GM21528 (cell line): ENCODE measurements around the gene PTPMT1.
A peak's percentile ranks its signal among the peaks of the same experiment; 100 is the strongest.
"Not testable (repeated sequence)": the region's sequence is repeated elsewhere in the genome, so short reads cannot be mapped to it uniquely, and the experiment has no call there.

Source experiments
- ATAC-seq: cut with Tn5 transposase; IDR thresholded peaks from one replicate; pipeline ENCODE4 v1.9.1; 2021; ENCODE audit warnings: mild to moderate bottlenecking, moderate library complexity; ENCODE audit not compliant: unreplicated experiment, low FRiP score

The PTPMT1 gene

DNA sequence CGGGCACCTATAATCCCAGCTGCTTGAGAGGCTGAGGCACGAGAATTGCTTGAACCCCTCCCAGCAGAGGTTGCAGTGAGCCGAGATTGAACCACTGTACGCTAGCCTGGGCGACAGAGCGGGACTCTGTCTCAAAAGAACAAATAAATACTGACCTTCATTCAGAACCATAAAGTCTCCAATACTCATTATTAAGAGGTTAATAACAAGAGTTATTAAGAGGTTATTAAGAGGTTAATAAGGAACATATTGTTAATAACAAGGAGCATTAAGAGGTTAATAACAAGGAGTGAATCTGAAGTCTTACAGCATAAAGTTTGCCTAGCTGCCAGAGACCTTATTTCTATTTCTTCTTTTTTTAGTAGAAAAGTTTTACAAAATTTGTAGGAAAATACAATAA lies 20.1 kb upstream of the PTPMT1 start:
- ATAC-seq, result no peak

DNA sequence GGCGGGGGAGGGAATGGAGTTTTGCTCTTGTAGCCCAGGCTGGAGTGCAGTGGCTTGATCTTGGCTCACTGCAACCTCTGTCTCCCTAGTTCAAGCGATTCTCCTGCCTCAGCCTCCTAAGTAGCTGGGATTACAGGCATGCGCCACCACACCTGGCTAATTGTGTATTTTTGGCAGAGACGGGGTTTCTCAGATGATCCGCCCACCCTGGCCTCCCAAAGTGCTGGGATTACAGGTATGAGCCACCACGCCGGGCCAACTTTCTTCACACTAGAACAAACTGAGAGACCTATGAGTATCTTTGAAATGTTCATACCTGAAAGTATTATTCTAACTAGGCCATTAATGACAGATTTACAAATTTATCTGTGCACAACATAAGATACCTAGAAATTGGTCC lies 19.1 kb upstream of the PTPMT1 start:
- not testable (repeated sequence) for ATAC-seq

DNA sequence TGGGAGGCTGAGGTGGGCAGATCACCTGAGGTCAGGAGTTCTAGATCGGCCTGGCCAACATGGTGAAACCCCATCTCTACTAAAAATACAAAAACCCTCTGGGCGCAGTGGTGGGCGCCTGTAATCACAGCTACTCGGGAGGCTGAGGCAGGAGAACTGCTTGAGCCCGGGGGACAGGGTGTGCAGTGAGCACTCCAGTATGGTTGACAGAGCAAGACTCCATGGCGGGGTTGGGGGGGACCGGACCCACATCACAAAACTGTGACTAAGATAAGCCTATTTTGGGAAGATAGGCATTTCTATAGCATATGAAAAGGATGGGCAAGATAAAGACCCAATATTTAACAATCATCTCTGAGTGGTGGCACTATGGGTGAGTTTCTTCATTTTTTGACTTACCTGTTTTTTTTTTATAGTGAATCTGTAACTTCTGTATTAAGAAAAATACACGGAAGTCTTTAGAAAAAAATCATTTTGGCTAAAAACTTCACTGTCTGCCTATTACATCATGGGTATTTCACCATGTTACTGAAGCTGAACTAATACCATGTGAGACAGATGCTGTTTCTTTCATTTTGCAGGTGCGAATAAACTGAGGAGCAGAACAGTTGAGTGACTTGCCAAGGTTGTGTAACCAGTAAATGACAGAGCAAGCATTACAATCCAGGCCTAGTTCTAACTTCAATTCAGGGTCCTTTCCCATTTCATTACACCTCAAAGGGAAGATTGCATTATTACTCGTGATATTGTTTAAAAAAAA lies 14.9 kb upstream of the PTPMT1 start:
- ATAC-seq, result no peak

DNA sequence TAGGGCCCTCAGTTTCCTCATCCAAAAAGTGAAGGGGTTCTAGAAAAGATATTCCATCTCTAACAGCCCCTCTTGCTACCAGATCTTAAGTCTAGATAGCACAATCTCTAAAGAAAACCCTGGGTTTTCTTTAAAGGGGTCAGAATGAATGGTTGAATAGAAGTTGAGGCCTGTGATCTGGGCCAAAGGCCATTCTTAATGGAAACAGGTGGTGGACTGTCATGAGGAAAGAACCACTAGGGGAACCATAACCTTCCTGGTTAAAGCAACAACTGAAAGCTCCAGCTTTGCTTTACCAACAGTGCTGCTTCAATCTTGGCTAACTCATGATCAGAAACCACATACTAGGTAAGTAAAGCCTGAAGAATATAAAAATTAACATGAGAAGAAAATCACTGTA lies 14.3 kb upstream of the PTPMT1 start:
- no peak for ATAC-seq

DNA sequence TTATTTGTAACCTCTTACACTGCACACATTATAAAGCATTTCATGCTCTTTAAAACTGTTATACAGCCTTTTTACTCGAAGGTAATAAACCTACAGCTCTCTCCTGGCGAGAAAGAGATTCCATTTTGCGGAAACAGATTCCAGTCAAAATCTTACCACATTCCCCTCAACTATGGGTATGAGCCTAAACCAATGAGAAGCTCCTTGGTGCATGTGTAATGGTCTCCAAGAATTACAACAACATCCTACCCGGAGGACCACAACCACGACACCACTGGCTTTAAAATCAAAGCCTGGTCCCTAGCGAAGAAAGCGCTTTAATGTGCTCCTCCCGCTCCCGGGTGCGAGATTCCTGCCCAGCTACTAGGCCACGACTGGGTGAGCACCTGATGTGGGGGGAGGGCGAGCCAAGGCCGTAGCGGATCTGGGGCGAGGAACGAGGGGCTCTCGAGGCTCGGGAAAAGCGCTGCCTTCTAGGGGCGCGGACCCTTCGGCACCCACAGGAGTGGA lies 13.3 kb upstream of the PTPMT1 start:
- ATAC-seq, result peak; percentile 11

DNA sequence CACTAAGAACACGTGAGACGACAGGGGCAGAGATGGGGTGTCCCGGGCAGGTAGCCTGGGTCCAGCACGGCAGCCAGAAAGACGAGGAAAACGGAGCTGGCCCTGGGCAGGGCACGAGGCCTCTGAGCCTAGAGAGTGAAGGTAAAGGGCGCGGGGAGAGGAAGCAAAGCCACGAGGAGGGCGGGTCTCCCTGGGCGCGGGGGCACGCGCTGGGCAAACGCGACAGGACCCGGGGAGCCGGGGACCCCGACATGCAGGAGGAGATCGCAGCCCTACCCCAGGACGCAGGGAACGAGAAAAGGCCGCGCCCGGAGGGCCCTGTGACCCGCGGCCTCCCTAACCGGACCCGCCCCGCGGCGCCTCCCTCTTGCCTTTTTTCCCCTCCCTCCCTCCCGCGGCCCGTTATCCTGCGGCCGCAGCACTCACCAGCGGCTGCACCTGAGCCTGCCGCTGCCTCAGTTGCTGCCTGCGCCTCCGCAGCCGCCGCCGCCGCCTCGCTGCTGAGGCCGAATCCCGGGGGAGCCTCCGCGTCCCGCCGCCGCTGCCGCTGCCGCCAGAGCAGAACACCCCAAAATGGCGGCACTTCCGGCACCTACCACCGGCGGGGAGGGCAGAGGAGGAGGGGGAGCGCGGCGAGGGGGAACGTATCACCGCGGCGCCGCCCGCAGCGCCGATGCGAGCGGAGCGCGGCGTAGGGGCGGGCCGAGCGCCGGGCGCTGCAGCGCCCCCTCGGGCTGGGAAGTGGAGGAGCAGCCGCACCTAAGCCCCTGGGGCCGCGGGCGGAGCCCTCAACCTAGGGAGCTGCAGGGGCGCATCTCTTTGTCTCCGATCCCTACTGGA lies 12.6 kb upstream of the PTPMT1 start, which contains the start of gene CELF1:
Gene CELF1 (minus strand): TSS at position 567 of the 840 bp plus-strand sequence. CDS start 53,609 bp downstream, outside the sequence.
- ATAC-seq, result peak; percentile 87

DNA sequence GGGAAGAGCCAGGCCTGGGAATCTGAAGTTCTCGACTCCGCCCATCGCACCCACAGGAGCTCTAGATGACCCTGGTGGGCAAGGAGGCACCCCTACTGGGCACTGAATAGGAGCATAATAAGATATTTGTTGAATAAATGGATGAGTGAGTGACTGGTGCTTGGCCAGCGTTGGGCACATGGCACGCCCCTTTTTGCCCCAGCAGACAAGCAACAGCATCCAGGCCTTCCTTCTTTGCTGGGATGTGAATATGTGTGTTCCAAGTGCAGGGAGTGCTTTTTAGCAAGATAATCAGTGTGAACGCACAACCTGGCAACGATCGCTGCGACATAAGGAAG lies 12.0 kb upstream of the PTPMT1 start:
- ATAC-seq, result peak; percentile 41

DNA sequence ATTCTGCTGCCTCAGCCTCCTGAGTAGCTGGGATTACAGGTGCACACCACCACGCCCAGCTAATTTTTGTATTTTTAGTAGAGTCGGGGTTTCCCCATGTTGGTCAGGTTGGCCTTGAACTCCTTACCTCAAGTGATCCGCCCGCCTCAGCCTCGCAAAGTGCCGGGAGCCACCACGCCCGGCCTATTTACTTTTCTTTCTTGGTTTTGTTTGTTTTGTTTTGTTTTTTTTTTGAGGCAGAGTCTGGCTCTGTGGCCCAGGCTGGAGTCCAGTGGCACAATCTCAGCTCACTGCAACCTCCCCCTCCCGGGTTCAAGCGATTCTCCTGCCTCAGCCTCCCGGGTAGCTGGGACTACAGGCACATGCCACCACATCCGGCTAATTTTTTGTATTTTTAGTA lies 8.4 kb upstream of the PTPMT1 start:
- not testable (repeated sequence) for ATAC-seq

DNA sequence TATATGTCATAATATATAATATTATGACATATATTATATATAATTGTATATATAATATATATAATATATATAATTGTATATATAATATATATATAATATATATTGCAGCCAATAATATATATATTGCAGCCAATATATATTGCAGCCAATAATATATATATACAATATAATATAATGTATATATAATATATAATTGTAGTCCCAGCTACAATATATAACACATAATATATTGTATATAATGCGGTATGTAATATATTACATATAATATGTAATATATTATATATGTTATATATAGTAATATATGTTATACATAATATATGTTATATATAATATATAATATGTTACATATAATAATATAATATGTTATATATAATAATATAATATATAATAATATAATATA lies 6.7 kb upstream of the PTPMT1 start:
- ATAC-seq, result no peak

DNA sequence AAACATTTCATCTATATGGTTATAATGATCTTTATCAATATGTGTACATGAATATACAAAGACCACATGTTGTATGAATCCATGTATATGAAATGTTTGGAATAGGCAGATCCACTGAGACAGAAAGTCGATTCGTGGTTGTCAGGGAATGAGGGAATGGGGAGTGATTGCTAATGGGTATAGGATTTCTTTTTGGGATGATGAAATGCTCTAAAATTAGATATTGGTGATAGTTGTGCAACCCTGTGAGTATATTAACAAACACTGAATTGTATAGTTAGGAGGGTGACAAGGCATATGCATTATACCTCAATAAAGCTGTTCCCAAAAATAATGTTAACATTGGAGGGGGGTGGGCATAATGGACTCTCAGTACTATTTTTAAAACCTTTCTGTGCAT lies 5.0 kb upstream of the PTPMT1 start:
- ATAC-seq, result no peak

DNA sequence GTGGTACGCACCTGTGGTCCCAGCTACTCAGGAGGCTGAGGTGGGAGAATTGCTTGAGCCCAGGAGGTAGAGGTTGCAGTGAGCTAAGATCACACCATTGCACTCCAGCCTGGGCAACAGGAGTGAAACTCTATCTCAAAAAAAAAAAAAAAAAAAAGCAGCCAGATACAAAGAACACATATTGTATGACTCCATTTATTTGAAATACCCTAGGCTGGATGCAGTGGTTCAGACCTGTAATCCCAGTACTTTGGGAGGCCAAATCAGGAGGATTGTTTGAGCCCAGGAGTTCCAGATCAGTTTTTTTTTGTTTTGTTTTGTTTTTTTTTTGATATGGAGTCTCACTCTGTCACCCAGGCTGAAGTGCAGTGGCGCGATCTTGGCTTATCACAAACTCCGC lies 3.0 kb upstream of the PTPMT1 start:
- ATAC-seq, result not testable (repeated sequence)

DNA sequence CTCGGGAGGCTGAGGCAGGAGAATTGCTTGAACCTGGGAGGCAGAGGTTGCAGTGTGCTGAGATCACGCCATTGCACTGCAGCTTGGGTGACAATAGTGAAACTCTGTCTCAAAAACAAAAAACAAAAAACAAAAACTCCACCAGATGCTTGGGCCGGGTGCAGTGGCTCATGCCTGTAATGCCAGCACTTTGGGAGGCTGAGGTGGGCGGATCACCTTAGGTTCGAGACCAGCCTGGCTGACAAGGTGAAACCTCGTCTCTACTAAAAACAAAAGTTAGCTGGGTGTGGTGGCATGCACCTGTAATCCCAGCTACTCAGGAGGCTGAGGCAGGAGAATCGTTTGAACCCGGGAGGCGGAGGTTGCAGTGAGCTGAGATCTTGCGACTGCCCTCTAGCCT lies 1.0 kb upstream of the PTPMT1 start:
- not testable (repeated sequence) for ATAC-seq

DNA sequence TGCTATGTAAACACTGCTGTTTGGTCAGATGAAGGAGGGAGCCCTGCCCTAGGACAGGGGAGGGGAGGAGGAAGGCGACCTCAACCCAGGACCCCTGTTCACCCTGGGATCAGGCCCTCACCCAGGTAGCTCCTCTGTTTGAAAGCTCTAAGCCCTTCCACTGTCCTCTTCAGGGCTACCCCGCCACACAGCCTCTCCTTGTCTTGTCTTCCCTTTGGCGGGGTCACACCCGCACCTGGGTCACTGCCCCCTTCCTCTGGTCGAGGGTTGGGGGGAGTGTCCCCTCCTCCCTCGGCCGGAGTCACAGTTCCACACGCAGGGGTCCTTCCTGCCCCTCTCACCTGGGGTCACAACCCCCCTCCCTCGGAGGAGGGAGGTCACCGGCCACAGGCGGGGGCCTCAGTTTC lies 463 bp upstream of the PTPMT1 start:
- peak; percentile 25 for ATAC-seq

DNA sequence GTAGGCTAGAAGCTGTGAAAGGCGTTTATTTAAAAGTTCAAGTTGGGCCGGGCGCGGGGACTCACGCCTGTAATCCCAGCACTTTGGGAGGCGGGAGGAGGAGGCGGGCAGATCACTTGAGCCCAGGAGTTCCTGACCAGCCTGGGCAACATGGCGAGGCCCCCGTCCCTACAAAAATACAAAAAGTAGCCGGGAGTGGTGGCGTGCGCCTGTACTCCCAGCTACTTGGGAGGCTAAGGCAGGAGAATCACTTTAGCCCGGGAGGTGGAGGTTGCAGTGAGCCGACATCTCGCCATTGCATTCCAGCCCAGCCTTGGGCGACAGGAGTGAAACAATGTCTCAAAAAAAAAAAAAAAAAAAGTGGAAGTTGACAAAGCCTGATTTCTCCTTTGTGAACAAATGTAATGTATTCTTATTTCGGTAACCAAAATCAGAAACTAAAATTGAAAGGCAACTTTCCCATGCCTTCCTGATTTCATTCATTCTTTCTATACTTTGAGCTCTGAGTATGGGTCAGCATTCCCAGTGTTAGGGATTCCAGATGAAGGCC lies 825 bp downstream of the PTPMT1 start:
- peak; percentile 9 for ATAC-seq

DNA sequence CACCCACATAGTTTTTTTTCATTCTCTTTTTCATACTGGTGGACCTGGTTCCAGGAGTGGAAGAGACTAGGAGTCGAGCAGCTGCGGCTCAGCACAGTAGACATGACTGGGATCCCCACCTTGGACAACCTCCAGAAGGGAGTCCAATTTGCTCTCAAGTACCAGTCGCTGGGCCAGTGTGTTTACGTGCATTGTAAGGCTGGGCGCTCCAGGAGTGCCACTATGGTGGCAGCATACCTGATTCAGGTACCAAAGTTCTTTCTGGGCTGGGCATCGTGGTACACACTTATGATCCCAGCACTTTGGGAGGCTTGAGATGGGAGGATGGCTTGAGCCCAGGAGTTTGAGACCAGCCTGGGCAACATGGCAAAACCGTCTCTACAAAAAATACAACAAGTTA lies 4.2 kb downstream of the PTPMT1 start:
- no peak for ATAC-seq

DNA sequence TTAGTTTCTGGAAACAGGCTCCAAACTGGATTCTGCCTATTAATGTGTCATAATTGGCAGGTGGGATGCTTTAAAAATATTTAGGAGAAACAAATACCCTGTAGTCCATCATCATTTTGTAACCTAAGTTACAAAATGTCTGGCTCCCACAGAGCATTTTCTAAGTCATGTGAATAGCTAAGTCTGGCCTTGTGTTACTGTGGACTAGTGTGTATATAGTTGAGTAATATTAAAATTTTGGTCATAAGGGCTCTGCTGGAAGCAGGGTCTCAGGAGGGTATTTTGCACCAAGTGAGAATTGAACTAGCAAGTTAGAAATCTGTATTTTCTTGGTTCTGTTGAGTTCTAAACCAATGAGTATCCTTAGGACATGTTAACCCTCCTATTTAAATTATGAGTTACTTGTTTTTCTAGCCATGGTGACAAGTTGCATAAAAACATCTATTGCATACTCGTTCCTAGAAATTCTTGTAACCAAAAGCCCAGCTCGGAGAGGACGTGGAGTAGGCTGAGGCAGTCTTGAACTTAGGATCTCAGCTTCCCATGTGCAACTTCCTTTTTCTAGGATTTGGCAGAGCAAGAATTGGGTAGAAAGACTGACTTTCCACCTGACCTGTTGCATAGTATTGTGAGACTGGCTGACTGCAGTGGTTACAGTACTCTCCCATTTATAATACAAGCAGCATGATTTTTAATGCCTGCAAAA lies 5.4 kb downstream of the PTPMT1 start:
- no peak for ATAC-seq

DNA sequence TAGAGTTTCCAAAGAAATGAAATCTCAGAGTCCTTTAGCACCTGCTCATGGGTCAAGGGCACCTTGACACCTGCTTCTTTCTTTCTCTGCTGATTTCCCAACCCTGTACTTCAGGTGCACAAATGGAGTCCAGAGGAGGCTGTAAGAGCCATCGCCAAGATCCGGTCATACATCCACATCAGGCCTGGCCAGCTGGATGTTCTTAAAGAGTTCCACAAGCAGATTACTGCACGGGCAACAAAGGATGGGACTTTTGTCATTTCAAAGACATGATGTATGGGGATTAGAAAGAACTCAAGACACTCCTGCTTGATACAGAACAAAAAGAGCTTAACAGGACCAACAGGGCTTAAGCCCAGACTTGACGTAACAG lies 5.9 kb downstream of the PTPMT1 start:
- no peak for ATAC-seq

DNA sequence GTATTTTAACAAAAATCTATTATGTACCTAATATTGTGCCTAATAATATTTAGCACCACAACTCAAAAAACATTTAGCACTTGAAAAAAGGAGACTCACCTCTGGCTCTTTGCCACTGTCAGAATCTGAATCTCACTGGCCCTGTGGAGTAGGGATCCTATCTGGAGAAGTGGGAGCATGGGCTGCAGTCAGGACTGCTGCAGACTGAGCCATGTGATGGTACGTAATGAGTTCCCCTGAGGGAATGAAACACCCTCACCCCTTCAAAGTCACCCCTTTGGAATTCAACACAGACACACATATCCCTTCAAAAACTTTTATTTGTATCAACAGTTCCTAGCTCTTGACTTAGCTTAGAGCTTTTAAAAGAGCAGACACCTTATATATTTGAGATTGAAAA lies 6.5 kb downstream of the PTPMT1 start:
- no peak for ATAC-seq

DNA sequence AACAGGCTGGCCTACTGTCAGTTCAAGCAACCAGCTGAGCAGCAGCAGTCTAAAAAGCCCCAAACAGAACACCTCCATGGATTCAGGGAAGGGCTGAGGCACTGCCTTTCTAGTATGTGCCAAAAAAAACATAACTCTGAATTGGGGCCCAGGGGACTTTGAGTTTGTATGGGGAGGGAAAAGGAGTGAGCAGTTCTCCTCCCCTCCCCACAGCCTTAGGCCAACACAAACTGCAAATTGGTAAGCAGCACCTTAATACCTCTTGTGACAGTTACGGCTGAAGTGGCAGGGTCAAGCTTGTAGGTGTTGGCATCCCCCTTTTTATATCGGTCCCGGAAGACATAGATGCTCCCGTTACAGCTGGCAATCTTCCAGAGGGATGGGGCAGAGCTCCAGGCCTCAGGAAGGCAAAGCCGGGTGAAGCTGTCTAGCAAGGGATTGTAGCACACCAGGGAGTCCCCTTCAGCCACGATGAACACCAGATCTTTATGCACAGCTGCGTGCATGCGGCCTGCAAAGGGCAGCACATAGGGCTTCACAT lies 7.4 kb downstream of the PTPMT1 start:
- no peak for ATAC-seq

DNA sequence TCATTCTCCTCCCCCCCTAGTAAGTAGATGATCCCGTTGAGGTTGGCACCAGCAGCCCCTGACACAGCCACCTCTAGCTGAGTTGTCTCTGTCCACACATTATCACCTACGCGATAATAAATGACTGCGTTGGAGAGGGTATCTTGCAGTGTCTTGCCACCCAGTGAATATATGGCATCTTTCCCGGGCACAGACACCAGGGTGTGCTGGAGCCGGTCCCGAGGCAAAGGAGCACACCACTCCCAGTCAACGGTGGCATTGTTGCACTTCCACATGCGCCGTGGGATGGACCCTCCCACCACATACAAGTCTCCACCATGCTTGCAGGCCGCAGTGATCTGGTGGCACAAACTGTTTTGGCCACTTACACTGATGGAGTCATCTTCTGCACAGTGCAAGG lies 7.9 kb downstream of the PTPMT1 start:
- ATAC-seq, result no peak
